Measurements from ENCODE around the gene CDC123.
"Not testable (repeated sequence)": the region's sequence is repeated elsewhere in the genome, so short reads cannot be mapped to it uniquely, and the experiment has no call there.

CDC123 gene, protein sequence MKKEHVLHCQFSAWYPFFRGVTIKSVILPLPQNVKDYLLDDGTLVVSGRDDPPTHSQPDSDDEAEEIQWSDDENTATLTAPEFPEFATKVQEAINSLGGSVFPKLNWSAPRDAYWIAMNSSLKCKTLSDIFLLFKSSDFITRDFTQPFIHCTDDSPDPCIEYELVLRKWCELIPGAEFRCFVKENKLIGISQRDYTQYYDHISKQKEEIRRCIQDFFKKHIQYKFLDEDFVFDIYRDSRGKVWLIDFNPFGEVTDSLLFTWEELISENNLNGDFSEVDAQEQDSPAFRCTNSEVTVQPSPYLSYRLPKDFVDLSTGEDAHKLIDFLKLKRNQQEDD

DNA sequence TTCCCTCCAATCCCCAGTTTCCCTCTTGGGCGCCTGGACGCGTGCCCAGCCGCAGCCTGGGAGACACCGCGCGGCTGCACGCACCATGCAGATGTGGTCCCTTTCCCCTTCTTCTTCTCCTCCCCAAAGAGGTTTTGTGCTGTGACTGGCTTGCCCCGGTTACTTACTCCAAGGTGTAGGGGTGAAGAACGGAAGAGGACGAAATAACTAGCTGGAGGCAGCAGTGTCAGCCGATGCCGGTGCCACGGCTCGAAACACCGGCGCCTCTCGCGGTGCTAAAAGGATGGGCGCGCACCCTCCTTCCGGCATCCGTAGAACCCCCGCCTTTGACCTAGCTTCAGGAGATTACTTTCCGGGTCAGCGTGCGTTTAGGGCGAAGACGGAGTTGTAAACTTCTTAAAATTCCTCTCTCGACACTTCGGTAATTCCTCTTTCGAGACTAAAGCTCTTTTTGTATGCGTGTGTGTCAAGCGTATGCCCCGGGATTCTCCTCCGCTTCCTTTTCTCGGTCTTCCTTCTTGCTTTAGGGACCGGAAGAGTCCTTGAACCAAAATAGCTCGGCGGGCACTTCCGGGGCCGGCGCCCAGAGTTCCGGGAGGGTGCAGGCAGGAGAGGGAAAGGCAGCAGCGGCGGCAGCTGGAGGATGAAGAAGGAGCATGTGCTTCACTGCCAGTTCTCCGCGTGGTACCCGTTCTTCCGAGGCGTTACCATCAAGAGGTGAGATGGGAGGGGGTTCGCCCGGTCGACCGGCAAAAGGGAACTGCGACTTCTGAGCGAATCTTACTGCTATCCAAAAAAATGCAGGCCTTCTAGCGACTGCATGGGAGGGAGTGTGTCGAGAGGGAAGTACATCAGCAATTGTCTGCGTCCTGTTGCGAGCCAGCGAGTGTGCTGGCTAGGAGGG, at the start of gene CDC123, which contains the start of gene NUDT5:
TSS of gene CDC123 (plus strand) at position 586 of the 904 bp plus-strand sequence. CDS start at position 644, 58 bp downstream.
TSS of gene NUDT5 (minus strand) at position 289 of the 904 bp plus-strand sequence. CDS start 9,600 bp downstream, outside the sequence.
- DNase-seq = peak; percentile 78 to 96

DNA sequence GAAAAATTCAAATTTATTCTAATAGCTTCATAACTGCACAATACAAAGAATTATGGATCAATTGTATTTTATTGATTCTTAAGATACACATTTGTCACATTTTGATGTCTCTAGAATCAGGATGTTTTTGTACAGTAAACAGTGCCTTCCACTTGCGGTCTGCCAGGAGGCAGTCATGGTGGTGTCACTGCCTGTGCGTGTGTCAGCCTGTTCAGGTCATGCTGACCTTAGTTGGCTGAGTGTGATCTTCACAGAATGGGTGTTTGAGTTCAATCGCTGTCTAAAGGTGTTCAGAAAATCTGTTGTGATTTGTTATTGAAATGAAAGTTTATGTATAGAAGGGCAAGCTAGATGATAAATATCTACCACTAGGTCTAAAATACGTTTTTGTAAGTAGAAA, 45.8 kb upstream of the CDC123 start:
- no peak for DNase-seq

DNA sequence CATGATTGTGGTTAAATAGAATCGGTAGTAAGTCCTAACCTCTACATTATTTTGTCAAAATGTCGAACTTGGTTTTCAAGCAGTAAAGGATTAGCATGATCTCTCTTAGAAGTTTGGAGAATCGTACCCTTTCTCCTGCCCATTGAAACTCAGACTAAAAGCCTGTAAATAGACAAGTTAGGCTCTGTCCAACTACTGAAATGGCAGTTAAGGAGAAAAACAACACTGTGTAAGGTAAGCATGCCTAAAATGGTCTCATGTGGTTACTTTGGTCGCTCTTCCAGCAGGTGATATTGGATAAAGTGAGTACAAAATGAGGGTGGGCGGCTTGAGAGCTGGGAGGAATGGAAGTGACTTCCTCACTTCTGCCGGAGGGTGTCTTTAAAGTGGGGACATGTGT, 41.5 kb upstream of the CDC123 start:
- no peak for DNase-seq

DNA sequence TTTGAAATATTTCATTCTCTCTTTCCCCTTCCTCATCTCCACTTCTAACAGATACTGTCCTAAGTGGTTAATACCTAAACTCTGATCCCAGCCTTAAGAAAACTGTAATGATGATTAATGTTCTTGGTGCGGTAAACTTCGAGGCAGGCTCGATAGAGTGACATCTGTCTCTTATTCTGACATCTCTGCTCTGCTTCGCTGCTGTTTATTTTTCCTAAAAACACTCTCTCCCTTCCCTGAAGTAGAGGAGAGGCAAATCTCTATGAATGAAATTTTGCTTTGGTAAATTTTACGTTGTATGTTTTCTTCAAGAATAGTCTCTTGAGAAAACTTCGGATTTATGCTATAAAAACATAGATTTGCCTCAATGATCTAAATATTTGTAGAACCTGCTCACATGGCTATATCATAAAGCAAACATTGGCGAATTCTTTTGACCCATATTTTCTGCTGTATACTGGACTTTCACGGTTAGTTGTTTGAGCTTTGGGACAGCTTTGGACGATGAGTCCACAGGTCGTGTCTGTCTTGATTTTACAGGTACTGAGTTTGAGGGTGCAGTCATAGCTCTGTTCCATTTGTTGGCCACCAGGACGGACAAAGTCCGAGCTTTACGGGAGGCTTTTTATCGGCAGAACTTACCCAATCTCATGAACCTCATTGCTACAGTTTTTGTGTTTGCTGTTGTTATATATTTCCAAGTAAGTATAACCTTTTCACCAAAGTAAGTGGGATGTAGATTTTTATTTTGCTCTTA, 39.4 kb upstream of the CDC123 start:
- DNase-seq = no peak

GRCh38 chr10:12158111-12158510, 37.9 kb upstream of the CDC123 start:
- no peak for DNase-seq

DNA sequence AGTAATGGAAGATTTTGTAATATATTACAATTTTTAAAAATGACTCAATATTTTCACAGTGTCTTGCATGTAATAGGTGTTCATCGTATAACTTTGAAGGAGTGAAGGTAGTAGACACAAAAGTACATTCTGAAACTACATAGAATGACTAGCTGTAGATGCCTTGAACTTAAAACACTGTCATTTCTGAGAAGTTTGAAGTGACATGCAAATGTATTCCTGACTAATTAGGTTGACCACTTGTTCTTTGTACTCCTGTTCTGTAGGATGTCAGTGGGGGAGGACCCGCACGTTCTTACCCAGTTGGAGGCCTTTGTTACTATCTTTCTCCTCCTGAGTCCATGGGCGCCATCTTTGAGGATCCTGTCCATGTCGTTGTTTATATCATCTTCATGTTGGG, 35.3 kb upstream of the CDC123 start:
- DNase-seq = no peak

- DNase-seq = no peak
These were observed 33.1 kb upstream of the CDC123 start for GRCh38 chr10:12162927-12163326.

DNA sequence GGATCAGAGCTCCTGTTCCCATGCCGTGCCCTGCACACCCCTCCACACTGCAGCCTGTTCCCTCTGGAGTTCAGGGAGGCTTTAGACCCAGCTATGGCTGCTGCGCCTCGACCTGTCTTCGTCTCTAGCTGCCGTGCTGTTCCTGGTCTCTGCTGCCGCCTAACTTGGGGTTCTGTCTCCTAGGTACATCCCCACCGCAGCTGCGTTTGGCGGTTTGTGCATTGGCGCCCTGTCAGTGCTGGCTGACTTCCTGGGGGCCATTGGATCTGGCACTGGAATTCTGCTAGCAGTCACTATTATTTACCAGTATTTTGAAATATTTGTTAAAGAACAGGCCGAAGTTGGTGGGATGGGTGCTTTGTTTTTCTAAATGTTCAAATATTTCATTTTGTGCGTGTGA, 31.9 kb upstream of the CDC123 start:
- DNase-seq = no peak

GRCh38 chr10:12165036-12165435, 31.0 kb upstream of the CDC123 start:
- DNase-seq = no peak

DNA sequence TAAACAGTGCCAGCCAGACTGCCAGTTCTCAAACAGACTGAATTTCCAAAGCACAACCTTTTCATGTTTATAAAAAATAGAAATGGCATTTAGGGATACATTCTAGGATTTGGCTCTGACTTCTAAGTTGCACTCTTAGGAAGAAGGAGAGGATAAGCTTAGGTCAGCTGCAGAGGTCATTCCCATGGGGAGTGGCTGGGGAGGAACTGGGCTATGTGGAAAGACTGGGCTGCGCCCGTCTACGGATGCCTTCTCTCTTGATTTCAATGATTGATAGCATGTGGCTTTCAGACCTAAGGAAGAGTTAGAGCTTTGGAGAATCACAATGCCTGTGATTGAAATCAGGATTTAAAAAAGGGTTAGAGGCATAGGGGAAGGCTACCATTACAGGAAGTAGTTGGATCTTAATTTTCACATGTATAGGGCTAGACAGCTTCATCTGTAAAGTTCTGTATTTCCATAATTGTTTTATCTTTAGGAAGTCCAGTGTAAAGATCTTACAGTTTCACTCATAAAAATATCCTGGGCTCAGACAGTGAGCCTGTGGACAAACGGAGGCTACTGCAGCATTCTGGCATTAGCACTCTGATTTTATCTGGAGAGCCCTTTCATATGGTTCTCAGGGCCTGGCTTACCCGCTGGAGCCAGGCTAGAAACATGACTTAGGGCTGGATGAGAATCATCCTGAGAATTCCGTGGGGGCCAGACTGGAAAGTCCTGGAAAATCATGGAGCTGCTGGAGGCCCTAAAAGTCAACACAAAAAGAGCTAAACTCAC, 29.8 kb upstream of the CDC123 start:
- no peak for DNase-seq

DNA sequence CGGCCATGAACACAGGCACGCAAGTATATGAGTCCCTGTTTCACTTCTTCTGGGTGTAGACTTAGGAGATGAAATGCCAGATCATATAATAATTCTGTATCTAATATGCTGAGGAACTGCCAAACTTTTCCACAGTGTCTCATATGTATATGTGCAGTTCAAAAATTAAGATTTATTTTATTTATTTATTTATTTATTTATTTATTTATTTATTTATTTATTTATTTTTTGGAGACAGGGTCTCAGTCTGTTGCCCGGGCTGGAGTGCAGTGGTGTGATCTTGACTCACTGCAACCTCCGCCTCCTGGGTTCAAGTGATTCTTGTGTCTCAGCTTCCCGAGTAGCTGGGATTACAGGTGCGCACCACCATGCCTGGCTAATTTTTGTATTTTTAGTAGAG, 24.5 kb upstream of the CDC123 start:
- DNase-seq = not testable (repeated sequence)

- no peak for DNase-seq
These were observed 18.3 kb upstream of the CDC123 start for GRCh38 chr10:12177642-12178041.

GRCh38 chr10:12179606-12180170, 16.3 kb upstream of the CDC123 start:
- peak in 1 of 2 donors; percentile 51 for DNase-seq

GRCh38 chr10:12180221-12180974, 15.6 kb upstream of the CDC123 start:
- DNase-seq = no peak

DNA sequence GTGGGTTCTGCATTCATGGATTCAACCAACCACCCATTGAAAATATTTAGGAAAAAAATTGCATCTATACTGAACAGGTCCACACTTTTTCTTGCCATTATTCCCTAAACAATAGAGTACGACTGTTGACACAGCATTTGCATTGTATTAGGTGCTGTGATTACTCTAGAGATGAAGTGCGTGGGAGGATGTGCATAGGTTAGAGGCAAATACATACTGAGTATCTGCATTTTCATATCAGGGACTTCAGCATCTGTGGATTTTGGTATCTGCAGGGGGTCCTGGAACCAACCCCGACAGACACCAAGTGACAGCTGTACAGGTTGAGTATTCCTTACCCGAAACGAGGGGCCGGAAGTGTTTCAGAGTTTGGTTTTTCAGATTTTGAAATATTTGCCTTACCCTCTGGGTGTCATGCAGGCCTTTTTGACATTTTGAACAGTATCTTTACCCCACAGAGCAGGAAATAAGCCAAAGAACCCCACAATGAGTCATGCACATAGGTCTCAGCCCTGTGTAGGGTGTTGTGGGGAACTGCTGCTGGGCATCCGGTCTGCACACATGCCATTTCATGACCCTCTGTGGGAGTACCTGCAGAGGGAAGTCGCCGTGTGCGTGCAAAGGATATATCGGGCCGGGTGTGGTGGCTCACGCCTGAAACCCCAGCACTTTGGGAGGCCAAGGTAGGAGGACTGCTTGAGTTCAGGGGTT, 14.8 kb upstream of the CDC123 start:
- peak; percentile 33 to 98 for DNase-seq

- no peak for DNase-seq
These were observed 11.8 kb upstream of the CDC123 start for GRCh38 chr10:12184165-12184564.

DNA sequence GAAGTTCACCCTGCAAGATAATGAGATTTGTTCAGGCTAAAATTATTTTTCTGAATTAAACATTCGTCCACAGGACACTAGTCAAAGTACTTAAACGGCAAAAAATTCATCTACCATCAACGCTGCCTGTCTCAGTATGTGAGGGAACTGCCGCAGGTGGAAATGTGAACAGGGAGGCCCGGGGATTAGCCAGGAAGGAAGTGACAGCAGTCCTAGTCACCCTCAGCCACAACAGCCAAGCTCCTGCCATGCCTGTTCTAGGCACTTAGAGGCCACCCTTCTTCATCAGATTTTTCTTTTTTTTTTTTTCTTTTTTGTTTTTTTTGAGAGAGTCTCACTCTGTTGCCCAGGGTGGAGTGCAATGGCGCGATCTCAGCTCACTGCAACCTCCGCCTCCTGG, 9.7 kb upstream of the CDC123 start:
- DNase-seq = peak in 1 of 2 donors; percentile 79

DNA sequence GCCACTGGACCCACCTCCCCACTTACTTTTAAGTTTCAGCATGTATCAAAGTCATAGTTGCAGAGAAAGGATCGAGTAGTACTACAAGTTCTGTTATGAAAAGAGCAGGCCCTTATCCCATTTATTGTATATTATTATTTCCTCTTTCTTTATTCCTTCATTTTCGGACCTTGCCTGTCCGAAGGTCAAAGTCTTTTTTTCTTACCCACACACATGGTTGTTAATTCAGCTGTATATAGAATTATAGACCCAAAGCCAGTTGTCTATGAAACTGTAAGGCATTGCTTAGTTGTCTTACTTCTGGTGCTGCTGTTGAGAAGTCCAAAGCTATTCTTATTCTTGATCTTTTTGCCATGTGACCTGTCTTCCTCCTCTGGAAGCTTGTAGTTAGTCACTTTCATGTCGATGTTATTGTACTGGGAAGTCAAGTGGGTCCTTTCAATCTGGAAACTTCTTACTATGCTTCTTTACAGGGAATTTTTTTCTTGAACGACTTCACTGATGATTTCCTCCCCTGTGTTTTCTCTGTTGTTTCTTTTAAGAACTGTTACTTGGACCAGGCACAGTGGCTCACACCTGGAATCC, 8.6 kb upstream of the CDC123 start:
- no peak for DNase-seq

GRCh38 chr10:12188656-12189055, 7.3 kb upstream of the CDC123 start:
- no peak for DNase-seq

DNA sequence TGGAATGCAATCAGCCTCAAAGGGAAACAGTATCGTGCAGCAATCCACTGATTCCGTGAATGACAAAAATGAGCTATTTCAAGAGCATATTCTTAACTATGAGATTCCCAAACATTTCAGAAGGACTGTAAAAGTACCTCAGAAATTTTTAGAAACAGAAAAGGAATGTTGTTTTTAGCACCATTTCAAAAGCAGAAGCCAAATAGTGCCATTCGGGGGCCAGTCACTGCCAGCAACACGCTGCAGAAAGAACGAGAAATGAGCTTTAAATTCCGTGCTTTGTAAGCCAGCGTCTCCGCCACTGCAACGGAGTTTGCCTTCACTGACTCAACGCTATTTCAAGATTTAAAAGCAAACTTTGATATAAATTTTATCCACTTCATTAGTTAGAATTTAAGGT, 6.6 kb upstream of the CDC123 start:
- no peak for DNase-seq

Measured in bone marrow (tissue), 2 donors.